Adrenal gland (tissue), 12 donors: ENCODE measurements around the gene CDHR5. TPM values are rescaled to one million over a fixed set of nuclear protein-coding genes. Genes with fewer than 3 reads are reported as not detected.
A peak's percentile ranks its signal among the peaks of the same experiment; 100 is the strongest.
"Not testable (repeated sequence)": the region's sequence is repeated elsewhere in the genome, so short reads cannot be mapped to it uniquely, and the experiment has no call there.

Experiments
- DNase-seq, 7 donors: peaks; one replicate each; pipeline ENCODE4 v3.0.0-alpha.2; 2019 to 2020
- H3K27ac ChIP-seq, 5 donors: fragments of 200-600 bp; sonication (generic) in 4 of 5; 1 replicate in 3 of 5; 2 replicates in 2 of 5; pipeline versions ENCODE4 v1.5.1 to v1.8.0; 2016 to 2020; ENCODE audit warnings: mild to moderate bottlenecking in 1 of 5
- H3K27me3 ChIP-seq: fragments of 200-600 bp; 2 replicates; pipeline ENCODE4 v1.8.0; 2021
- H3K36me3 ChIP-seq, 2 donors: fragments of 200-600 bp; replicated peaks in 1 of 2; 1 replicate in 1 of 2; 2 replicates in 1 of 2; pipeline versions ENCODE4 v1.5.1 to v1.8.0; 2018 to 2022
- H3K4me1 ChIP-seq, 2 donors: fragments of 200-600 bp; replicated peaks in 1 of 2; 1 replicate in 1 of 2; 2 replicates in 1 of 2; pipeline versions ENCODE4 v1.5.1 to v1.8.0; 2018 to 2021
- H3K4me3 ChIP-seq, 4 donors: fragments of 200-600 bp; sonication (generic) in 3 of 4; one replicate each; pipeline ENCODE4 v1.5.1; 2016 to 2018
- H3K9me3 ChIP-seq, 3 donors: fragments of 200-600 bp; sonication (generic) in 1 of 3; replicated peaks in 1 of 3; 1 replicate in 2 of 3; 2 replicates in 1 of 3; pipeline versions ENCODE4 v1.5.1 to v1.8.0; 2016 to 2021
- CTCF ChIP-seq, 6 experiments: fragments of 450-650 bp in 4 of 6; fragments of 200-600 bp in 2 of 6; sonication (generic) in 1 of 6; IDR thresholded peaks; 1 replicate in 5 of 6; 2 replicates in 1 of 6; pipeline versions ENCODE4 v1.5.1 to v1.8.0; 2016 to 2021; ENCODE audit warnings: antibody characterized with exemption in 6 of 6, mild to moderate bottlenecking in 2 of 6, moderate library complexity in 1 of 6
- POLR2A ChIP-seq, 2 donors: fragments of 450-650 bp; IDR thresholded peaks; one replicate each; pipeline ENCODE4 v1.6.1; 2017; ENCODE audit warnings: antibody characterized with exemption in 2 of 2, mild to moderate bottlenecking in 2 of 2, moderate library complexity in 1 of 2
- WGBS, 4 donors: extraction: QIAGEN DNeasy Blood & Tissue Kit in 2 of 4; methylation state at CpG; one replicate each; pipeline versions ENCODE4 v1.1.5 to v1.1.7; 2013 to 2017; 5-methylcytosine and 5-hydroxymethylcytosine counted together
- intact Hi-C, 2 donors: fragments of 100-400 bp; cut with DNase I; formaldehyde crosslinking; loops; one replicate each; pipeline versions ENCODE4 v1.14.1 to v1.15.0; 2022 to 2023
- polyA plus RNA-seq, 3 donors: library from polyadenylated mRNA; stranded (reverse); fragments of 200-250 nt in 2 of 3; fragments of 350-450 nt in 1 of 3; fragmentation: Illumina TruSeq in 1 of 3; extraction: RNeasy Lipid Tissue Mini Kit (QIAGEN cat#74804) in 1 of 3; gene quantifications; one replicate each; pipeline ENCODE4 v1.2.3, GENCODE V29; 2013 to 2014
- total RNA-seq, 9 donors: library from RNA; depleted of rRNA in 4 of 9; stranded (reverse); fragments of >200 nt in 4 of 9; fragments of 120-200 nt in 1 of 9; fragmentation: NEBNext Ultra II Directional in 1 of 9; extraction: Animal tissue kit (Norgen Biotek cat#: 25700) in 1 of 9; gene quantifications; one replicate each; pipeline versions ENCODE4 v1.1.0 to v1.2.4, GENCODE V29; 2013 to 2023
- donor health status: healthy with polysubstance abuse.
- donor health status: Bipolar disorder and iron deficiency.
- donor health status: DM: yes; HTN: yes; CAD: no.
- donor health status: DM: no; HTN: no; CAD: no.
- donor health status: DM: no; HTN: no; CAD: no.
- donor health status: DM: yes; HTN: yes; CAD: no.

Gene CDHR5
- total and polyA plus RNA-seq, 12 donors, result 0.31 to 5.2 (median 0.93) TPM; not detected in 1

- H3K36me3 ChIP-seq, result no peaks in the 10 kb centered on the region
- peak in 3 of 7 donors; percentile 47 to 77 (median 69) for DNase-seq
- intact Hi-C loops, result no loop called here
- H3K4me3 ChIP-seq, result peak overlapping the region; percentile 18 to 97 (median 44)
- H3K4me1 ChIP-seq, result peaks cover 36 to 40% of the 10 kb centered on the region in 2 donors
- 2 to 42% (median 10%) methylated on average over 8 to 80 of the region's 81 CpGs for WGBS, 4 donors
- H3K27ac ChIP-seq, result peak overlapping the region in 2 of 5 donors; percentile 41 to 67
- H3K9me3 ChIP-seq, result no peaks in the 10 kb centered on the region
- no peaks in the 10 kb centered on the region for H3K27me3 ChIP-seq
- peak in 1 of 6 experiments; percentile 15 for TF ChIP-seq CTCF (IDR thresholded peaks at IDR 0.05)
- TF ChIP-seq POLR2A (IDR thresholded peaks at IDR 0.05), result peak in 1 of 2 donors; percentile 33
Measured at GRCh38 chr11:575313-575995, 49.3 kb downstream of the CDHR5 start.

GRCh38 chr11:574632-575312 lies 50.0 kb downstream of the CDHR5 start:
- Histone ChIP-seq H3K27ac (no peak overlapping the region), H3K36me3 (no peaks in the 10 kb centered on the region), H3K9me3 (no peaks in the 10 kb centered on the region), H3K4me3 (peak overlapping the region in 2 of 4 donors; percentile 40 to 97), H3K27me3 (no peaks in the 10 kb centered on the region), H3K4me1 (peaks cover 29 to 34% of the 10 kb centered on the region in 2 donors)
- DNase-seq, result no peak
- intact Hi-C loops, result no loop called here
- no peak for TF ChIP-seq POLR2A (IDR thresholded peaks at IDR 0.05)
- TF ChIP-seq CTCF (IDR thresholded peaks at IDR 0.05), result no peak
- WGBS, 4 donors, result 38 to 51% (median 41%) methylated on average over 25 of the region's 25 CpGs

- H3K27me3 ChIP-seq, H3K9me3 ChIP-seq, DNase-seq, H3K4me3 ChIP-seq, intact Hi-C loops, H3K36me3 ChIP-seq: not testable (repeated sequence)
- peak overlapping the region in 1 of 5 donors; percentile 10 for H3K27ac ChIP-seq
- H3K4me1 ChIP-seq, result peaks cover 26 to 31% of the 10 kb centered on the region in 2 donors
- WGBS, 4 donors, result 69 to 80% (median 72%) methylated on average over 13 to 14 of the region's 14 CpGs
Measured at GRCh38 chr11:574031-574570, 50.7 kb downstream of the CDHR5 start.

GRCh38 chr11:573146-573759 lies 51.5 kb downstream of the CDHR5 start:
- Histone ChIP-seq H3K9me3 (no peaks in the 10 kb centered on the region), H3K4me3 (no peak overlapping the region), H3K4me1 (peaks cover 21 to 24% of the 10 kb centered on the region in 2 donors), H3K27me3 (no peaks in the 10 kb centered on the region), H3K27ac (no peak overlapping the region), H3K36me3 (no peaks in the 10 kb centered on the region)
- no peak for DNase-seq
- intact Hi-C loops, result no loop called here
- WGBS, 4 donors, result 86 to 94% (median 92%) methylated on average over 7 to 16 of the region's 16 CpGs
- TF ChIP-seq CTCF (IDR thresholded peaks at IDR 0.05) (no peak), POLR2A (IDR thresholded peaks at IDR 0.05) (no peak)
